MG63 (cell line): ENCODE data around the gene TUBA1A. TPM values are rescaled to one million over a fixed set of nuclear protein-coding genes. Genes with fewer than 3 reads are reported as not detected.

Experiments
- total RNA-seq: library from RNA; depleted of rRNA; stranded (reverse); fragments of >200 nt; shearing (Covaris generic); gene quantifications from 2 replicates; pipeline ENCODE4 v1.2.3, GENCODE V29; 2014; ENCODE audit warnings: low replicate concordance; rRNA removed

The TUBA1A gene
- total RNA-seq, 1 experiment from 2014 or later: 621 TPM

Other genes with a start within 250 kb of the TUBA1A start
- 77.7 and 79.1 TPM in 2 replicates for gene ARF3, start 231.6 kb downstream of the TUBA1A start, total RNA-seq
- gene WNT10B, start 217.3 kb downstream of the TUBA1A start, total RNA-seq: 2.7 and 3.6 TPM in 2 replicates
- not detected in 2 replicates for gene WNT1, start 210.8 kb downstream of the TUBA1A start, total RNA-seq
- gene DDN, start 189.7 kb downstream of the TUBA1A start, total RNA-seq: 0.13 TPM in 1 of 2 replicates, not detected in the other
- gene PRKAG1, start 170.3 kb downstream of the TUBA1A start, total RNA-seq: 76.4 and 102 TPM in 2 replicates
- gene KMT2D, start 128.3 kb downstream of the TUBA1A start, total RNA-seq: 8.6 and 11.7 TPM in 2 replicates
- 0.16 TPM in 1 of 2 replicates, not detected in the other for gene RHEBL1, start 119.1 kb downstream of the TUBA1A start, total RNA-seq
- gene DHH, start 94.3 kb downstream of the TUBA1A start, total RNA-seq: not detected in 2 replicates
- gene LMBR1L, start 78.2 kb downstream of the TUBA1A start, total RNA-seq: 20.5 and 28.4 TPM in 2 replicates
- gene TUBA1B, start 57.7 kb downstream of the TUBA1A start, total RNA-seq: 2,940 and 4,183 TPM in 2 replicates
- gene TUBA1C, start 76.0 kb upstream of the TUBA1A start, total RNA-seq: 289 and 585 TPM in 2 replicates
- 5.0 and 7.1 TPM in 2 replicates for gene PRPH, start 106.1 kb upstream of the TUBA1A start, total RNA-seq
- 24.3 and 37.3 TPM in 2 replicates for gene TROAP, start 134.2 kb upstream of the TUBA1A start, total RNA-seq
- 0.10 TPM in 1 of 2 replicates, not detected in the other for gene C1QL4, start 148.1 kb upstream of the TUBA1A start, total RNA-seq
- gene DNAJC22, start 157.8 kb upstream of the TUBA1A start, total RNA-seq: 3.1 and 6.5 TPM in 2 replicates
- 32.5 and 43.8 TPM in 2 replicates for gene SPATS2, start 178.4 kb upstream of the TUBA1A start, total RNA-seq